Trophoblast cell (in vitro differentiated cells and primary cell): ENCODE results near the gene DYRK3.

Experiments used
- DNase-seq, 2 donors: peaks; one replicate each; pipeline ENCODE4 v3.0.0-alpha.2; 2016
- H2AFZ ChIP-seq: 2 replicates; pipeline ENCODE4 v1.6.1; 2013; ENCODE audit warnings: low read length, moderate library complexity, mild to moderate bottlenecking; ENCODE audit not compliant: insufficient read depth, poor library complexity
- H2AK5ac ChIP-seq: 2 replicates; pipeline ENCODE4 v1.6.1; 2013; ENCODE audit warnings: mild to moderate bottlenecking, low read length
- H2BK120ac ChIP-seq: 2 replicates; pipeline ENCODE4 v1.6.1; 2013; ENCODE audit warnings: low read length, mild to moderate bottlenecking, moderate library complexity; ENCODE audit not compliant: insufficient read depth, poor library complexity
- H2BK12ac ChIP-seq: 2 replicates; pipeline ENCODE4 v1.6.1; 2013; ENCODE audit warnings: mild to moderate bottlenecking, low read length, moderate library complexity
- H2BK5ac ChIP-seq: 2 replicates; pipeline ENCODE4 v1.6.1; 2013; ENCODE audit warnings: low read length, low read depth, moderate library complexity, mild to moderate bottlenecking; ENCODE audit not compliant: poor library complexity
- H3K14ac ChIP-seq: 2 replicates; pipeline ENCODE4 v1.6.1; 2013; ENCODE audit warnings: mild to moderate bottlenecking, low read length
- H3K18ac ChIP-seq: 2 replicates; pipeline ENCODE4 v1.6.1; 2013; ENCODE audit warnings: mild to moderate bottlenecking, low read length
- H3K23ac ChIP-seq: 2 replicates; pipeline ENCODE4 v1.6.1; 2013; ENCODE audit warnings: low read length
- H3K27ac ChIP-seq: 2 replicates; pipeline ENCODE4 v1.5.1; 2013; ENCODE audit warnings: low read depth, mild to moderate bottlenecking, inconsistent platforms, low read length, moderate library complexity
- H3K27me3 ChIP-seq: 2 replicates; pipeline ENCODE4 v1.6.1; 2013; ENCODE audit warnings: inconsistent platforms, mild to moderate bottlenecking, low read length, moderate library complexity; ENCODE audit not compliant: insufficient read depth
- H3K36me3 ChIP-seq, 2 experiments: 1 replicate in 1 of 2; 2 replicates in 1 of 2; pipeline ENCODE4 v1.6.1; 2013; ENCODE audit warnings: low read length in 2 of 2, mild to moderate bottlenecking in 2 of 2, moderate library complexity in 1 of 2; ENCODE audit not compliant: insufficient read depth in 2 of 2, control insufficient read depth in 1 of 2
- H3K4ac ChIP-seq: 2 replicates; pipeline ENCODE4 v1.6.1; 2013; ENCODE audit warnings: low read depth, mild to moderate bottlenecking, low read length, moderate library complexity
- H3K4me1 ChIP-seq, 2 experiments: 1 replicate in 1 of 2; 2 replicates in 1 of 2; pipeline ENCODE4 v1.6.1; 2013; ENCODE audit warnings: low read length in 2 of 2, mild to moderate bottlenecking in 2 of 2, moderate library complexity in 1 of 2; ENCODE audit not compliant: insufficient read depth in 2 of 2, control insufficient read depth in 1 of 2
- H3K4me2 ChIP-seq: 2 replicates; pipeline ENCODE4 v1.6.1; 2013; ENCODE audit warnings: inconsistent platforms, mild to moderate bottlenecking, low read length, moderate library complexity
- H3K4me3 ChIP-seq: 2 replicates; pipeline ENCODE4 v1.5.1; 2013; ENCODE audit warnings: mild to moderate bottlenecking, low read depth, low read length, inconsistent platforms
- H3K79me1 ChIP-seq: one replicate; pipeline ENCODE4 v1.6.1; 2013; ENCODE audit warnings: low read length
- H3K79me2 ChIP-seq: 2 replicates; pipeline ENCODE4 v1.6.1; 2013; ENCODE audit warnings: low read length, mild to moderate bottlenecking; ENCODE audit not compliant: control insufficient read depth, insufficient read depth, poor library complexity
- H3K9ac ChIP-seq: 2 replicates; pipeline ENCODE4 v1.6.1; 2013; ENCODE audit warnings: mild to moderate bottlenecking, low read length
- H3K9me3 ChIP-seq: 2 replicates; pipeline ENCODE4 v1.6.1; 2013; ENCODE audit warnings: low read depth, mild to moderate bottlenecking, control low read depth, inconsistent platforms, low read length; ENCODE audit not compliant: insufficient read depth
- H4K12ac ChIP-seq: 2 replicates; pipeline ENCODE4 v1.6.1; 2013; ENCODE audit warnings: low read depth, mild to moderate bottlenecking, low read length, moderate library complexity
- H4K8ac ChIP-seq: 2 replicates; pipeline ENCODE4 v1.6.1; 2013; ENCODE audit warnings: low read depth, mild to moderate bottlenecking, low read length, moderate library complexity
- H4K91ac ChIP-seq: one replicate; pipeline ENCODE4 v1.6.1; 2013; ENCODE audit warnings: low read depth, mild to moderate bottlenecking, low read length, moderate library complexity
- WGBS: extraction: QIAGEN DNeasy Blood & Tissue Kit; methylation state at CpG from one replicate; pipeline ENCODE4 v1.1.7; 2013; ENCODE audit warnings: missing lambda C conversion rate; ENCODE audit not compliant: insufficient read length, insufficient coverage; ENCODE audit errors: extremely low coverage; 5-methylcytosine and 5-hydroxymethylcytosine counted together

The DYRK3 gene

DNA sequence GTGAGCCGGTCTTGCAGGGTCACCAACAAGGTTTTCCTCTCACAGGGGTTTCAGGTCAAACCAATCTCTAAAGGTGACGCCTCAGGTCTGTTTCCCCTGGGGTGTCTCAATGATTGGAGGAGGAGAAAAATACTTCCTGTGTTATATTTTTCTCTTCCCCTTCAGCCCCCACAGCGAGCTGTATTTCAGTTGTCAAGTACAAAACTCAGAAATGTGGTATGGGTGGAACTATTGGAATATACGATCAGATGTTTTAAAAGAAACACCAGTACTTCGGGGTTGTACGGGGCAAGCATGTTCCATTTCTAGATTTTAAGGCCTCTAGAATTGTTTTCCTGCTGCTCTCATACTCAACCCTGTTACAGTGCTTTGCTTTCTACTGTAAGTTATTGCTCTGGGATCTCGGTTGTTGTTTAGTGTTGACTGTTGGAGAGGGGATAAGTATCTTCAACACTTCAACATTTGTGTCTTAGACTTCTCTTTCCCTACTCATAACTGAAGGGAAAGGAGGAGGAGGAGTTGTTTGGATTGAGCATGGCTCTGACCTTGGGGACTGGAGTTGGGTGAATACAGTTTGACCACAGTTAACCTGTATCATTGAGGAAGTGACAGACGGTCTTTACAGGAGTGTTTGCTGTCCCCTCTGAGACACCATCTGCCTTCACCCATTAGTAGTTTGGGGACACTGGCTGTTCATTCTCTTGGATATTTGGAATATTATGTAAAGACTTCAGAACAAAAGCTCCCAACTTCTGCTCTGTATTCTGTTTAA, 51.3 kb downstream of the DYRK3 start:
- no peak overlapping the region for H4K8ac ChIP-seq
- no peaks in the 10 kb centered on the region for H3K36me3 ChIP-seq
- peak overlapping the region; percentile 77 for H3K27ac ChIP-seq
- DNase-seq: no peak
- no CpG with 5 or more reads among the region's 8 CpGs for WGBS
- no peak overlapping the region for H2AK5ac ChIP-seq
- no peak overlapping the region for H3K18ac ChIP-seq
- H2BK12ac ChIP-seq: no peak overlapping the region
- H3K4me1 ChIP-seq: peaks cover 13 to 22% of the 10 kb centered on the region in 2 experiments
- no peaks in the 10 kb centered on the region for H3K9me3 ChIP-seq
- H3K79me1 ChIP-seq: peaks cover 6% of the 10 kb centered on the region
- peak overlapping the region; percentile 44 for H3K23ac ChIP-seq
- H3K79me2 ChIP-seq: peaks cover 22% of the 10 kb centered on the region
- peak overlapping the region; percentile 76 for H4K91ac ChIP-seq
- no peak overlapping the region for H2AFZ ChIP-seq
- H3K9ac ChIP-seq: peak overlapping the region; percentile 75
- peak overlapping the region; percentile 92 for H3K4ac ChIP-seq
- H2BK5ac ChIP-seq: no peak overlapping the region
- H3K4me2 ChIP-seq: peak overlapping the region; percentile 86
- no peak overlapping the region for H3K14ac ChIP-seq
- H3K4me3 ChIP-seq: peak overlapping the region; percentile 81
- no peak overlapping the region for H2BK120ac ChIP-seq
- H4K12ac ChIP-seq: no peak overlapping the region
- H3K27me3 ChIP-seq: peaks cover 4% of the 10 kb centered on the region

DNA sequence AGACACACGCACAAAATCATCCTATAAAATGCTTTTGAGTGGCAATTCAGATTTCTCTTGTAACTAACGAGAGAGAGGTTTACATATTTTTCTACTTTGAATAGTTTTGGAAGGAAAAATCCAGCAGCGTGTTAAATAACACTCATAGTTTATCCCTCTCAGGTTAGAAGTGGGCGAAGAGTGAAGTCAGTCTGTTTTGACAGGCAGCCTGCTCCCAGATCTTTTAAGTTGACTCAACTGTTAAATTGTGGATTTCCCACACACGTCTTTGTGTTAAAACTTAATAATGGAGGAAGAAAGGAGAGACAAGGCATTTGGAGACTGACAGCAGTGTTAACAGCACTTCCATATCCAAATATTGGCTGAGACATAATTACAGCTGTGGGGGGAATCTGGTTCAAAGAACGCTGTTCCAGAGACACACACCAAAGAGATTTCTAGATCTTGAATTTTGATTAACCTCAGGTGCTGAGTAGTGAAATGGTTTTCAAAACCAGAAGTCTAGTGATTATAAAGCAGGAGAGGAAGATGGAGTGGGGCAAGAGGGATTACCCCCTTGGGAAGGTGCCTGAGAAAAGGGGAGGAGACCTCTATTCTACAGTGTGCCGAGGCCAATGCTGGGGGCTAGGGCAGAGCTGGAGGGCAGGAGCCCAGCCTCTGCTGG, 52.0 kb downstream of the DYRK3 start:
- H3K18ac ChIP-seq: no peak overlapping the region

DNA sequence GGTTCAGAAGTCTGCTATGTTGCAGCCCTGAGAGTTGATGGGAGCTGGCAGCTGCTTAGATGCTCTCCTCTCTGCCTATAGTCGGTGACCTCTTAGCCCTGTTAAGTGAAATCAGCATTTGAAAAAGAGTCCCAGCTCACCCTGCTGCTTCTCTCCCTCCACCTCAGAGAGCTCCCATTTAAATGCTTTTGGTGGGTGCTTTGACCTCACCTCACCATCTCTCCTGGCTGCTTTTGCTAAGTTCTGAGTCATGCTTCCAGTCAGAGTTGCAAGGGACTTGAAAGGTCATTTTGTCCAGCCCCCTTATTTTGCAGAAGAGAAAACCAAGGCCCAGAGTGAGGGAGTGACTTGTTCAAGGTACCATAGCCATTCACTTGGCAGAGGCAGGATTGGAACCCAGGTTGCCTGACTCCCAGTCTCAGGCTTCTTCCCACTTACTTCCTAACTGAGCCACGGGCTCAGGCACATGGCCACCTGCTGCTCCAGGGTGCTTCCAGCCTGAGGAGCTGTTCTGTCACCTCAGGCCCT, 52.6 kb downstream of the DYRK3 start:
- H3K9me3 ChIP-seq: no peaks in the 10 kb centered on the region
- H3K79me2 ChIP-seq: peaks cover 27% of the 10 kb centered on the region
- H3K79me1 ChIP-seq: peaks cover 6% of the 10 kb centered on the region
- WGBS: no CpG with 5 or more reads among the region's 2 CpGs
- H3K4me2 ChIP-seq: no peak overlapping the region
- DNase-seq: no peak
- H4K8ac ChIP-seq: no peak overlapping the region
- H3K23ac ChIP-seq: no peak overlapping the region
- H3K27ac ChIP-seq: no peak overlapping the region
- no peak overlapping the region for H2BK120ac ChIP-seq
- H4K91ac ChIP-seq: no peak overlapping the region
- no peak overlapping the region for H4K12ac ChIP-seq
- no peak overlapping the region for H2BK5ac ChIP-seq
- H2BK12ac ChIP-seq: no peak overlapping the region
- H3K27me3 ChIP-seq: peaks cover 4% of the 10 kb centered on the region
- H3K18ac ChIP-seq: peak overlapping the region; percentile 66
- H2AFZ ChIP-seq: peak overlapping the region; percentile 51
- peaks cover 22 to 32% of the 10 kb centered on the region in 2 experiments for H3K4me1 ChIP-seq
- peak overlapping the region; percentile 82 for H3K4ac ChIP-seq
- H3K9ac ChIP-seq: no peak overlapping the region
- H3K14ac ChIP-seq: no peak overlapping the region
- no peaks in the 10 kb centered on the region for H3K36me3 ChIP-seq
- H3K4me3 ChIP-seq: no peak overlapping the region
- no peak overlapping the region for H2AK5ac ChIP-seq

More for the DNA sequence above, 52.0 kb downstream of the DYRK3 start:
- H3K4me2 ChIP-seq: no peak overlapping the region
- no peaks in the 10 kb centered on the region for H3K36me3 ChIP-seq
- no peak overlapping the region for H3K27ac ChIP-seq
- H3K79me2 ChIP-seq: peaks cover 24% of the 10 kb centered on the region
- no peak overlapping the region for H4K91ac ChIP-seq
- no peak overlapping the region for H2BK12ac ChIP-seq
- DNase-seq: no peak
- H3K27me3 ChIP-seq: peaks cover 4% of the 10 kb centered on the region
- H3K9me3 ChIP-seq: no peaks in the 10 kb centered on the region
- peak overlapping the region; percentile 82 for H3K4ac ChIP-seq
- H3K4me3 ChIP-seq: no peak overlapping the region
- no peak overlapping the region for H2BK120ac ChIP-seq
- no peak overlapping the region for H2AFZ ChIP-seq
- H2BK5ac ChIP-seq: no peak overlapping the region
- H4K8ac ChIP-seq: no peak overlapping the region
- no peak overlapping the region for H3K14ac ChIP-seq
- H3K4me1 ChIP-seq: peaks cover 16 to 26% of the 10 kb centered on the region in 2 experiments
- WGBS: no CpG with 5 or more reads among the region's 7 CpGs
- H3K9ac ChIP-seq: no peak overlapping the region
- H3K79me1 ChIP-seq: peaks cover 6% of the 10 kb centered on the region
- H2AK5ac ChIP-seq: no peak overlapping the region
- no peak overlapping the region for H3K23ac ChIP-seq
- no peak overlapping the region for H4K12ac ChIP-seq

DNA sequence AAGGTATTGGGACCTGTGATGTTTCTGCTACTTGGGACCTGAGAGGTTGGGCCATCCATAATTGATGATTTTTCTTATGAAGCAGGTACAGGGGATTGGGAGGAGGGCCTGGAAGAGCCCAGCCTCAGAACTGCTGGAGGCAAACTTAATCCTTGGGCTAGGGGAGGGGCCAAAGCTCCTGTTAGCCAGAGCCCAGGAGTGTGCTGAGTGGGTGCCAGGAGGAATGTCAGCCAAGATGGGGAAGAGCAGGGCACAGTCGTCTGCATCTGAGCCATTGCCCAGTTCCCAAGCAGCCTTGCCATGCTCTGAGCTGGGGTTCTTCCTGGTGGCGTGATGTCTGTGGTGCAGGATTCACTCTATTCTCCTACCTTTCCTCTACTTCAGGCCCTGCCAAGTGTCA, 55.2 kb downstream of the DYRK3 start:
- no peak overlapping the region for H3K14ac ChIP-seq
- WGBS: no CpG with 5 or more reads among the region's 2 CpGs
- H3K18ac ChIP-seq: no peak overlapping the region

More for the DNA sequence above, 55.2 kb downstream of the DYRK3 start:
- Histone ChIP-seq H3K36me3 (peaks cover 0 to 1% of the 10 kb centered on the region in 2 experiments), H3K9ac (no peak overlapping the region), H3K27me3 (no peaks in the 10 kb centered on the region), H3K23ac (no peak overlapping the region), H4K91ac (no peak overlapping the region), H3K4ac (peak overlapping the region; percentile 53), H2AFZ (no peak overlapping the region), H3K79me1 (peaks cover 6% of the 10 kb centered on the region), H3K27ac (no peak overlapping the region), H3K79me2 (peaks cover 24% of the 10 kb centered on the region), H2AK5ac (no peak overlapping the region), H2BK12ac (no peak overlapping the region), H3K4me2 (no peak overlapping the region), H4K8ac (no peak overlapping the region), H3K9me3 (no peaks in the 10 kb centered on the region), H2BK120ac (no peak overlapping the region), H2BK5ac (no peak overlapping the region), H3K4me1 (peaks cover 41 to 49% of the 10 kb centered on the region in 2 experiments), H4K12ac (no peak overlapping the region), H3K4me3 (no peak overlapping the region)
- DNase-seq: no peak
